ENCODE measurements around the gene CAMSAP1. TPM values are rescaled to one million over a fixed set of nuclear protein-coding genes. Genes with fewer than 3 reads are reported as not detected.

The CAMSAP1 gene
- total RNA-seq, 1 donor from 2014 or later = 150 TPM

DNA sequence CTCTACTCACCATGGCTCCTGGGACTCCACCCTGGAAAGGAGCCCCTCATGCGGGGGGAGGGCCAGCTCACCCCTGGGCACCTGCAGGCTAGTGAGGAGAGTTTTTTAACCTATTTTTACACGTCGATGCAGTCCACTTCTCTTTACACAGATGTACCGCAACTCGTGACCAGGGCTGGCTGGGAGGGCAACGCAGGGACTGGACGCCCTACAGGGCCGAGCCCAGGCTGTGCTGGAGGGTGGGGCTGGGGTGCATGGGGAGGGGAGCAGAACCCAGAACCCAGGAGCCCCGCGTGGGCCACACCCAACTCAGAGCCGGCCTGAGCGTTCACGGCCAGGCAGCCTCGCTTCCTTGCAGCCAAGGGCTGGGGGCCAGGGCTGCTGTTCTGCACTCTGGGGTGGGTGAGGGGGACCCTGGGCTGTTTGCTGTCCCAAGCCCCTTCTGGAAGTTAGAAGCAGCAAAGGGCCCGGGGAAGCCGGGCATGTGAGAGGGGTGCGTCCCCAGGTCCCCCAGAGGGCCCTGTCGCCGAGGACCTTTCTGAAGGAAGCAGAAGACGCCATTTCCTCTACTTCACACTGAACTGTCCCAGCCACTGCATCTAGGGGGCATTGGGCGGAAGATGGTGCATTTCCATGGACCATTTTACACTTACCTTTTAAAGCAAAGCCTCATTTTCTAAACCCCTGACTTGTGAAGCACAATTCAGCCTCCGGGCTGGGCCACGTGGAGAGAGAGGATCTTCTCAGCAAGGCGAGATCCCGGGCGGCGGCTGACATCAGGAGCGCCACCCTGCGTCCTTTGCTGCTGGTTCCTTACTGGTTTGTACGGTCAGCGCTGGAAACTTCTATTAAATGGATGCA, 114.8 kb downstream of the CAMSAP1 start:
- Mint-ChIP-seq H3K4me3 (ENCODE audit: unreplicated experiment) (no peak overlapping the region), H3K9me3 (ENCODE audit: unreplicated experiment) (peaks cover 4% of the 10 kb centered on the region), H3K27ac (ENCODE audit: unreplicated experiment) (no peak overlapping the region), H3K36me3 (ENCODE audit: unreplicated experiment) (no peaks in the 10 kb centered on the region), H3K4me1 (ENCODE audit: low read depth, unreplicated experiment) (peaks cover 3% of the 10 kb centered on the region), H3K27me3 (ENCODE audit: unreplicated experiment) (peaks cover 2% of the 10 kb centered on the region)
- no peak for DNase-seq
- TF ChIP-seq, protein P1, sequence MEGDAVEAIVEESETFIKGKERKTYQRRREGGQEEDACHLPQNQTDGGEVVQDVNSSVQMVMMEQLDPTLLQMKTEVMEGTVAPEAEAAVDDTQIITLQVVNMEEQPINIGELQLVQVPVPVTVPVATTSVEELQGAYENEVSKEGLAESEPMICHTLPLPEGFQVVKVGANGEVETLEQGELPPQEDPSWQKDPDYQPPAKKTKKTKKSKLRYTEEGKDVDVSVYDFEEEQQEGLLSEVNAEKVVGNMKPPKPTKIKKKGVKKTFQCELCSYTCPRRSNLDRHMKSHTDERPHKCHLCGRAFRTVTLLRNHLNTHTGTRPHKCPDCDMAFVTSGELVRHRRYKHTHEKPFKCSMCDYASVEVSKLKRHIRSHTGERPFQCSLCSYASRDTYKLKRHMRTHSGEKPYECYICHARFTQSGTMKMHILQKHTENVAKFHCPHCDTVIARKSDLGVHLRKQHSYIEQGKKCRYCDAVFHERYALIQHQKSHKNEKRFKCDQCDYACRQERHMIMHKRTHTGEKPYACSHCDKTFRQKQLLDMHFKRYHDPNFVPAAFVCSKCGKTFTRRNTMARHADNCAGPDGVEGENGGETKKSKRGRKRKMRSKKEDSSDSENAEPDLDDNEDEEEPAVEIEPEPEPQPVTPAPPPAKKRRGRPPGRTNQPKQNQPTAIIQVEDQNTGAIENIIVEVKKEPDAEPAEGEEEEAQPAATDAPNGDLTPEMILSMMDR (IDR thresholded peaks at IDR 0.05; ENCODE audit: partially characterized antibody, unreplicated experiment) = no peak

DNA sequence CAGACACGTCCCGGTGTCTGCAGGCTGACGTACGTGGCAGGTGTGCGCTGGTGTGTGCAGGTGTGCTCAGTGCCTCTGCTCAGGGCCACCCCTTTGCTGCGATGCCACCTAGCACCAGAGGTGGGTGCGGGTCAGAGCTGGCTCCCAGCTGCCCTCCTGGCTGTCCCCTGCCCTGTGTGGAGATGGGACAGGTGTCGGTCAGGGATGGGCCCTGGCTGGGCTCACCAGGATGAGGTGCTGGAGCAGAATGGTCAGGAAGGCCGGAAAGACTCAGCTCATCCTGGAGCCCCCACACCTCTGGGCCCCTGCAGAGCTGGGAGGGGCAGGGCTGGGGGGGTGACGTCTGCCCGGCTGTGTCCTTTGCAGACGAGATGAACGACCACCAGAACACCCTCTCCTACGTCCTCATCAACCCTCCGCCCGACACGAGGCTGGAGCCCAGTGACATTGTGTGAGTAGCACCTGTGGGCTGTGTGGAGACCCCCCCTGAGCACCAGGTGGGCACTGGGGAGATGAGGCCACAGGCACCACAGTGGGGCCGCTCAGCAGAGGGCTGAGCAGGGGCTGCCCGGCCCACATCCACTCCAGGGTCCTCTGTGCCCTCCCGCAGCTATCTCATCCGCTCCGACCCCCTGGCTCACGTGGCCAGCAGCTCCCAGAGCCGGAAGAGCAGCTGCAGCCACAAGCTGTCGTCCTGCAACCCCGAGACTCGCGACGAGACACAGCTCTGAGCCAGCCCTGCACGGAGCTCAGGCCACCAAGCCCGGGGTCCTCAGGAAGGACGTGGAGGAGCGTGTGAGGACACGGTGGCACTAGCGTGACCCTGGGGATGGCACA, 115.7 kb downstream of the CAMSAP1 start:
- Mint-ChIP-seq H3K4me3 (ENCODE audit: unreplicated experiment) (no peak overlapping the region), H3K27me3 (ENCODE audit: unreplicated experiment) (peaks cover 2% of the 10 kb centered on the region), H3K27ac (ENCODE audit: unreplicated experiment) (no peak overlapping the region), H3K4me1 (ENCODE audit: low read depth, unreplicated experiment) (no peaks in the 10 kb centered on the region), H3K9me3 (ENCODE audit: unreplicated experiment) (peaks cover 4% of the 10 kb centered on the region), H3K36me3 (ENCODE audit: unreplicated experiment) (no peaks in the 10 kb centered on the region)
- DNase-seq = no peak
- TF ChIP-seq, protein P1 (IDR thresholded peaks at IDR 0.05; ENCODE audit: partially characterized antibody, unreplicated experiment) = no peak

DNA sequence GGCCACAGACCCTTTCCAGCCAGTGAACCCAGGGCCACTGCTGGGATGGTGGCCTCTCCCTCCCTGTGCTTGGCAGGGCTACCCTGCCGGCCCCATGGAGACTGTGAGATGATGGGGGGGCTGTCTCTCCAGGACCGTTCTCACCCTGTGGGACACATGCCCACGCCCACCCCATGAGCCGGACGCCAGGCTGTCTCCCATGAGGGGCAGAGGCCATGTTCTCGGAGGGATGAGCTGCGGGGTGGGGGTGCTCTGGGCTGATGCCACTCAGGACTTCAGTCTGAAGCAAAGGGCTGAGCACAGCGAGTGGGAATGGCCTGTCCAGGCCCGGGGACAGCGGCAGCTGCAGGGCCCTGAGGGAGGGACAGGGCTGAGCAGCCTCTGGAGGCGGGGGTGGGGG, 116.5 kb downstream of the CAMSAP1 start:
- DNase-seq = no peak
- Mint-ChIP-seq H3K9me3 (ENCODE audit: unreplicated experiment) (peaks cover 4% of the 10 kb centered on the region), H3K27me3 (ENCODE audit: unreplicated experiment) (peaks cover 2% of the 10 kb centered on the region), H3K4me1 (ENCODE audit: low read depth, unreplicated experiment) (no peaks in the 10 kb centered on the region), H3K27ac (ENCODE audit: unreplicated experiment) (no peak overlapping the region), H3K4me3 (ENCODE audit: unreplicated experiment) (no peak overlapping the region), H3K36me3 (ENCODE audit: unreplicated experiment) (no peaks in the 10 kb centered on the region)
- TF ChIP-seq, protein P1 (IDR thresholded peaks at IDR 0.05; ENCODE audit: partially characterized antibody, unreplicated experiment) = no peak

DNA sequence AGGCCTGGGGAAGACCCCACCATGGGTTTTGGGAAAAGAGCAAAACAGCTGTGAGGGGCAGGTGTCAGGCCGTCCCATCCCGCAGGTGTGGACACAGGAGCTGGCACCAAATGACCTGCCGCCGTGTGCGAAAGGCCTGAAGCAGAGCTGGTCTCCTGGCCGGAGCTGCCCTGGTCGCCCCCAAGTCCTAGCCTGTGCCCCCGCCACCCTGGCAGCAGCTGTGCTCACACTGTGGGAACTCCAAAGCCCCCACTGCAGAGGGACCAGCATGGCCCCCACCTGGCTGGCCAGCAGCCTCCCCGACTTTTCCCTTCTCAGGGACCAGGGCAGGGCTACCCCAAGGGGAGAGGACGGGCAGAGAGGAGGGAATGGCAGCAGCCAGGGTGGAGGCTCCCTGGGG, 117.0 kb downstream of the CAMSAP1 start:
- peaks cover 2% of the 10 kb centered on the region for H3K9me3 Mint-ChIP-seq (ENCODE audit: unreplicated experiment)
- no peaks in the 10 kb centered on the region for H3K36me3 Mint-ChIP-seq (ENCODE audit: unreplicated experiment)
- no peak for DNase-seq
- H3K4me3 Mint-ChIP-seq (ENCODE audit: unreplicated experiment) = no peak overlapping the region
- no peaks in the 10 kb centered on the region for H3K4me1 Mint-ChIP-seq (ENCODE audit: low read depth, unreplicated experiment)
- H3K27ac Mint-ChIP-seq (ENCODE audit: unreplicated experiment) = no peak overlapping the region
- H3K27me3 Mint-ChIP-seq (ENCODE audit: unreplicated experiment) = peaks cover 2% of the 10 kb centered on the region
- TF ChIP-seq, protein P1 (IDR thresholded peaks at IDR 0.05; ENCODE audit: partially characterized antibody, unreplicated experiment) = no peak

Measured in glutamatergic neuron (in vitro differentiated cells).